Epidermal melanocyte (primary cell): ENCODE data around the gene YIPF4.
A peak's percentile ranks its signal among the peaks of the same experiment; 100 is the strongest.
"Not testable (repeated sequence)": the region's sequence is repeated elsewhere in the genome, so short reads cannot be mapped to it uniquely, and the experiment has no call there.

ENCODE experiments used
- DNase-seq: peaks from one replicate; pipeline ENCODE4 v3.0.0; 2011; ENCODE audit warnings: low spot score; ENCODE audit not compliant: insufficient read length

Gene YIPF4

GRCh38 chr2:32277674-32278477 lies at the start of gene YIPF4:
TSS of gene YIPF4 (plus strand) at chr2:32277904. CDS start at chr2:32278156, 252 bp downstream.
- peak; percentile 99 for DNase-seq

- no peak for DNase-seq
Measured at GRCh38 chr2:32228181-32228580, 49.5 kb upstream of the YIPF4 start.

DNA sequence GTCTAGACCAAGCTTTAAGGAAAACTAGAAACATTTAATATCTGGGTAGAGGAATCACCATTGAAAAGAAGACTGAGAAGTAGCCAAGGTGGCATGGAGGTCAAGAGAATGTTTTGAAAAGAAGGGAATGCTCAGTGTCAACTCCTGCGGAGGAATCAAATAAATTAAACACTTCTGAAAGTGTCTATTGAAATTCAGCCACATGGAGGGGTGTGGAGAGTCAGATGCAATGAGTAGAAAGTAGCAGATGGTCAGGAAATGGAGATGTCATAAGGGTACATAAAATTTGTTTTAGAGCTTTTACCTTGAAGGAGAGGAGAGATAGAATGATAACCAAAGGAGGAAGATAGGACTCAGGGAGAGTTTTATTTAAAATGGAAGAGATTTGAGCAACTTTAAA lies 48.1 kb upstream of the YIPF4 start:
- DNase-seq: no peak

DNA sequence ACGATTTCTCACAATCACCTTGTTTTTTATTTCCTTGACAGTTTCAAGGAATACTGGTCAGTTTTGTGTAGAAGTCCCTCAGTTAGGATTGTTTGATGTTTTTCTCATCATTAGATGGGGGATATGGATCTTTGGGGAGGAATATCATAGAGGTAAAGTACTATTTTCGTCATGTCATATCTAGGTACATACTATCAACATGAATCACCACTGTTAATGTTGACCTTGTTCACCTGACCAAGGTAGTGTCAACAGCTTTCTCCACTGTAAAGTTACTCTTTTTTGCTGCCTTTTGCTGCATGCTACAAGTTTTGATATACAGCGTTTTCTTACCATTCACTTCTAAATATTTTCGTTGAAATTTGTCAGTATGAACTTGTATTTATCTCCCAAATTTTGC lies 45.7 kb upstream of the YIPF4 start:
- no peak for DNase-seq

DNA sequence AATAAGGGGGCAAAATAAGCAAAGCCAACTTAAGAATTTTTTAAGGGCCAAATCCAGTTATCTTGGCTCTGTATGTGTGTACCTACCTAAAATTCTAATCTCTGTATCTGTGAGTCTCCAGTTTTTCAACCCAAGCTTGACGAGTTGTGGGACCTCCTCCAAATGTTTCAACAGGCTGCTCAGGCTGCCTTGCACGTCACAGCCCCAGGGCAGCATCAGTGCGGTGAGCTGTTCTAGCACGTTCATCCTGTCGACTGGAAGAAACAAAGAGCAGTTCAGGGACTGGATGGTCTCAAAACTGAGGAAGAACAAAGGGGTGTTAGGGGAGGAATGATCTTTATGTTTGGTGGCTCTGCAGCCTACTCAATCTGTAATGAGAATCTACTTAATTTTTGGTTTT lies 42.4 kb upstream of the YIPF4 start:
- DNase-seq: peak; percentile 25

DNA sequence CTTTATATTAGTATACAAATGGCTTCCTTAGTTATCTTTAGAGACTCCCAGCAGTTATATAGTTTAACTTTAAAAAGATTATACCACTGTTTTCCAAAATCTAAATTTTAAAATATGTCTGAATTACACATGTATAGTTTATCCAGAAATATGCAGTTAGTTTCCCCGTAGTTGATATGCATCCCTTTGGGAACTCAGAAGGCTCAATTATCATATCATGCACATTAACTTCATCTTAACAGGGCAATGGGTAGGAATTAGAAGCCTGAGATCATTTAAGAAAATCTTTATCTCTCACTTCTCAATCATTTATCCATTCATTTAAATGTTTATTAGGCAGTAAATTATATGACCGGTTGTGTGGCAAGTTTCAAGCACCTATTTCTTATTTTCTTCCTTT lies 40.2 kb upstream of the YIPF4 start:
- DNase-seq: no peak

DNA sequence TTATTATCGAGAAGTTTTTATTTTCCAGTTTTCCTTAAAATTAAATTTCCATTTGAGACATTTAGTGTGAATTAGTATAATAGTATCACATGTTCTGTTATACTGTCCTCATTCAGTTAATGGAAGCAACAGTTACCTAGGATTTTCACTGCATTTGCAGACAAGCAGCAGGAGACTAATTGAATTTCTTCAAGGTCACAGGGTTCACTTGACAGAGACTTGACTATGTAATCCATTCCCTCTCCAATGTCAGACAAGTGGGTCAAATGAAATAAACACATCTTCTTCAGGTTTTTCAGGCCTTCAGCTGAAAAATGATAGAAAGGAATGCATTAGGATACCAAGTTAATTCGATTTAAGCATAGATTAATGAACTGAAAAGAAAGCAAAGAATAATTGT lies 39.7 kb upstream of the YIPF4 start:
- no peak for DNase-seq

DNA sequence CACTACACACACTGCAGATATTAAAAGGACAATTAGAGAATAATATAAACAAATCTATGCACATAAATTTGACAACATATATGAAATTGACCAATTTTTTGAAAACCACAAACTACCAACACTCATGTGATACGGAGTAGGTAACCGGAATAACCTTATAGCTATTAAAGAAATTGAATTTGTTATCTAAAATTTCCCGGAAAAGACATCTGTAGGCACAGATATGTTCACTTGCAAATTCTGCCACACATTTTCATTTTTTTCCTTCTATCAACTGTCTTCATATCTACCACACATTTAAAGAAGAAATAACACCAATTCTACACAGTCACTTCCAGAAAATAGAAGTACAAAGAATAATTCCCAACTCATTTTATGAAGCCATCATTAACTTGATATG lies 35.4 kb upstream of the YIPF4 start:
- DNase-seq: no peak

DNA sequence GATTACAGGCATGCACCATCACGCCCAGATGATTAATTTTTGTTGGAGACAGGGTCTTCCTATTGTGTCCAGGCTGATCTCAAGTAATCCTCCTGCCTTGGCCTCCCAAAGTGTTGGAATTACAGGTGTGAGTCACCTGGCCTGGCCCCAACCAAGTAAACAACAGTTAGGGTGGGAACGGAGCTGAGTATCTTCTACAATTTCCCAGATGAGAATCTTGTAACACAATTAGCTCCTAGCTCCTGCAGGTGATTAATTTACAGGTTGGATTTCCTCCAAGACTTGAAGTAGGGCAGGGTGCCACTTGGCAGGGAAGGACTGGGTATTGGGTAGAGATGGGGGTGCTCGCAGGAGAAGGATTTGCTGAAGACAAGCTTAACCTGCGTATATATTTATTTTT lies 30.8 kb upstream of the YIPF4 start:
- no peak for DNase-seq

- no peak for DNase-seq
Measured at GRCh38 chr2:32248299-32248698, 29.4 kb upstream of the YIPF4 start.

- no peak for DNase-seq
Measured at GRCh38 chr2:32249731-32250236, 27.9 kb upstream of the YIPF4 start.

DNA sequence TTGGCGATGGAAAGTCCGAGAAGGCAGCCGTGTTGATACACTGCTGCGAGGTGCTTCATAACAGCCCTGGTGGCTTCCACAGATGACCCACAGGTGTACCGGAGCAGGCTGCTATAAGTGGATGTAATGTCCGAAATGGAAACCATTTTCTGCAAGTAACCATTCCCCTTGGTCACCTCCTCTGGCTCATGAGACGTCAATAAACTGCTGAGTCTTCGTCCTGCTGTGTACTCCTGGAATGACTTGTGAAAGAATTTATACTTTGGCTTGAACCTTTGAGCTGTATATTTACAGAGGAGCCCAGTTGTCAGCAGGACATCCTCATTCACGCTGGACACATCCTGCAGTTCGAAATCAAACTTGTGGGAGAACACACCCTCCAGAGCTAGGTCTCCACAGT lies 27.4 kb upstream of the YIPF4 start:
- no peak for DNase-seq

- DNase-seq: no peak
Measured at GRCh38 chr2:32258242-32258641, 19.5 kb upstream of the YIPF4 start.

GRCh38 chr2:32260376-32260775 lies 17.3 kb upstream of the YIPF4 start:
- DNase-seq: no peak

DNA sequence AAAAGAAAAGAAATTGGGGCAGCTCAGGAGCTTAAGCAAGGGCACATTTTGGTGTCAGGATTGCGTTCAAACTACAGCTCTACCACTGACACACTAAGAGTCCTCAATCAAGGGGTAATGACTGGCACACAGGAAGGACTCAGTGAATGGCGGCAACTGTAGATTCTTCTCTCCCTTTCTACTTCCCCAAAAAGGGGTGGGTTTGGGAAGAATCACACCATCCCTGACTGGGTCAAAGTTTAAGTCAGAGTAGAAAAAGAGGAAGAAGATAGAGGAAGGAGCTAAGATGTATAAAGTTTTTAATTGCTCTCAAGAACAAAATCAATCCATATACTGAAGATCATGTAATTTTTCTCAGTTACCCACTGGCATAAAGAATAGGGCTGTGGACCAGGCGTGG lies 15.6 kb upstream of the YIPF4 start:
- no peak for DNase-seq

DNA sequence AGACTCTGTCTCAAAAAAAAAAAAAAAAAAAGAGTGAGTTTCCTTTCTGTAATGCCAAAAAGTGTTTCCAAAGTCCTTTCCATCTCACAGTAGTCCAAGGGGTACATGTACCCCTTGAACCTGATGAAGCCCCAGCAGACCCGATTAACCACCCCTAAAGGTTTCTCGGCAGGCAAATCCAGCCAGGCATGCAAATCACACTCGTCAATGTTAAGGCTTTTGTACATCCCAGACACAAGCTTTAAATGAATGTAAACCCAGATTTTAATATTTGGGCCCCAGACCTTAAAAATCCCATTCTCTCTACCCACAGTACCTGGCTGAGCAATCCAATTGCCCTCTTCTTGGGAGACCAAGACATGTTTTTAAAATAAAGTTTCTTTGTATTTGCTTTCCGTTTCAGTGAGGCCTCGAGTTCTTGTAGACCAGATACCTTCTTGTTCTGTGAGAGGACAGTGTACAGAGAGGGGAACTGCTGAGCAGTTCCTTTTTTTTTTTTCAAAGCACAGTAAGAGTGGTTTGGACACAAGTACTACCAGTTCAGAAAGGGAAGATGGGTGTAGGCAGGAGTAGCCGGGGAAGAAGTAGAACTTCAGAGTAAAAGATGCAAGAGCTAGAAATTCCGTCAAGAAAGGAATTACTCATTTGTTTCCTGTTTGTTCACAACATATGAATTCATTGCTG lies 13.1 kb upstream of the YIPF4 start, which contains the start of gene NLRC4:
Gene NLRC4, minus strand, starts transcription at position 465 of the 684 bp plus-strand sequence. CDS start 8,111 bp downstream, outside the sequence.
- no peak for DNase-seq

DNA sequence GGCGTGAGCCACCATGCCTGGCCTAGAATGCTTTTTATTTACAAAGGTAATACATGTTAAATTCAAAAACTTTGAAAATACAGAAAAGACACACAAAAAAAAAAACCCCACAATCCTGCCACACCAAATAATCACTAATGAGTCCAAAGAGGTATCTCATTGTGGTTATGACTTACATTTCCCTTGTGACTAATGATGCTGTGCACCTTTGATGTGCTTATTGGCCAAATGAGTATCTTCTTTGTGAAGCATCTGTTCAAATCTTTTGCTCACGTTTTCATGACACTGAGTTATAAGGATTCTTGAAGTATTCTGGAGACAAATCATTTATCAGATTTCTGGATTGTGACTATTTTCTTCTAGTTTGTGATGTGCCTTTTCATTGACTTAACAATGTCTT lies 6.6 kb upstream of the YIPF4 start:
- DNase-seq: no peak

DNA sequence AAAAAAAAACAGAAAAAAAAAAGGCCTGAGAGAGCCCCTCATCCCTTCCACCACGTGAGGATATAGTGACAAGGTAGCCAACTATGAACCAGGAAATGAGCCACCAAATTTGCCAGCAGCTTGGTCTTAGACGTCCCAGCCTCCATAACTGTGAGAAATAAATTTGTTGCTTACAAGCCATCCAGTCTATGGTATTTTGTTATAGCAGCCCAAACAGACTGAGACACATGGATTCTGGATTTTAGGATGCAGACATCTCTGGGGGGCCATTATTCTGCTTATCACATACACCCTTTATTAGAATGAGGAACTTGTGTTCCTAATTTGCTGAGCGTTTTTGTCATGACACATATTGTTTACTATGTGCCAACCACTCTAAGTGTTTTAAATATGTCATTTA lies 5.4 kb upstream of the YIPF4 start:
- no peak for DNase-seq

- DNase-seq: peak; percentile 52
Measured at GRCh38 chr2:32274289-32274688, 3.4 kb upstream of the YIPF4 start.

DNA sequence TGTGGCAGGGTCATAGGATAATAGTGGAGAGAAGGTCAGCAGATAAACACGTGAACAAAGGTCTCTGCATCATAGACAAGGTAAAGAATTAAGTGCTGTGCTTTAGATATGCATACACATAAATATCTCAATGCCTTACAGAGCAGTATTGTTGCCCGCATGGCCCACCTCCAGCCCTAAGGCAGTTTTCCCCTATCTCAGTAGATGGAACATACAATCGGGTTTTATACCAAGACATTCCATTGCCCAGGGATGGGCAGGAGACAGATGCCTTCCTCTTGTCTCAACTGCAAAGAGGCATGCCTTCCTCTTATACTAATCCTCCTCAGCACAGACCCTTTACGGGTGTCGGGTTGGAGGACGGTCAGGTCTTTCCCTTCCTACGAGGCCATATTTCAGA lies 1.9 kb upstream of the YIPF4 start:
- not testable (repeated sequence) for DNase-seq

DNA sequence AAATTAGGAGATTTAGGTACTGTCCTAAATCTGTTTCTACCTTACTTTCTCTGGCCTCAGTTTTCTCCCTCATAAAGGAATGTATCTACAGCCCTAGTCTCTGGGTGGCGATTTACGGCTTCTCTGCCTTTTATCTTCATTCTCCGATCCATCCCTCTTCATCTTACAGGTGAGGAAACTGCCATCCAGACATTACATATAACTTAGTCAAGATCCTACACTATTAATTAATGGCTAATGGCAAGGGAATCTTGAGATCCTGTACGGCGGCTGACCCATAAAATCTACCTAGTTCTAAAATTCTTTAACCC lies 386 bp upstream of the YIPF4 start:
- DNase-seq: no peak

DNA sequence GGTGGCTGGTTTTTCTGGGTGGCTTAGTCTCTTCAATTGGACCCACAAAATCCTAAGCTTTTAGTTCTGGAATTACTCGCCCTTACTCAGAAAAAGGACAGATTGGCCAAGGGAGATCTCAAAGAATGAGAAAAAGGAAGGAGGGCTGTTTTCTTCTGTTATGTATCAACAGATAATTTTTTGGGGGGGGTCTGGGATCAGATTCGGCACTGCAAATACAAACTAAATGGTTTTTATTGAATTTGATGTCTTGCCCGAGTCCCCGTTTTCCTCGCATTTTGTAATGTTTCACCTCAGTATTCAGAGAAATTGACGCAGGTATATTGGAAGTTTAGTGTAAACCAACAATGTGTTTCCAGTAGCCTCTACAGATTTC lies 762 bp downstream of the YIPF4 start:
- DNase-seq: no peak

DNA sequence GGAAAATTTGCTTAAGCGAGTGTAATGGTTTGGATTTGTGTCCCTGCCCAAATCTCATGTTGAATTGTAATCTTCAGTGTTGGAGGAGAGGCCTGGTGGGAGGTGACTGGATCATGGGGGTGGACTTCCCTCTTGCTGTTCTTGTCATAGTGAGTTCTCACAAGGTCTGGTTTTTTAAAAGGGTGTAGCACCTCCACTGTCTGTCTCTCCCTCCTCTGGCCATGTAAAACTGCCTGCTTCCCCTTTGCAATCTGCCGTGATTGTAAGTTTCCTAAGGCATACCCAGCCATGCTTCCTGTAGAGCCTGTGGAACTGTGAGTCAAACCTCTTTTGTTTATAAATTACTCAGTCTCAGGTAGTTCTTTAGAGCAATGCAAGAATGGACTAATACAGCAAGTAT lies 6.6 kb downstream of the YIPF4 start:
- no peak for DNase-seq
